NT2/D1 (cell line): ENCODE data around the gene SKAP1.

Source experiments
- SUZ12 ChIP-seq: IDR thresholded peaks from 2 replicates; pipeline ENCODE4 v1.6.1; 2011; ENCODE audit not compliant: insufficient read length, insufficient read depth; ENCODE audit errors: extremely low read depth
- YY1 ChIP-seq: IDR thresholded peaks from 2 replicates; pipeline ENCODE4 v1.6.1; 2011; ENCODE audit not compliant: insufficient read length, insufficient read depth
- ZNF274 ChIP-seq: IDR thresholded peaks from 2 replicates; pipeline ENCODE4 v1.6.1; 2011; ENCODE audit warnings: mild to moderate bottlenecking, low read depth, low read length

GRCh38 chr17:48375356-48375755, 54.7 kb downstream of the SKAP1 start:
- TF ChIP-seq ZNF274, result no peak
- no peak for TF ChIP-seq SUZ12
- TF ChIP-seq YY1, result no peak
